K562 treated with DMSO at 1 percent for 48 hours (cell line): ENCODE data around the gene MEST. TPM values are rescaled to one million over a fixed set of nuclear protein-coding genes. Genes with fewer than 3 reads are reported as not detected.

Experiments used
- total RNA-seq: library from RNA; unstranded; fragments of 300-600 nt; gene quantifications from 2 replicates; pipeline ENCODE4 v1.2.3, GENCODE V29; 2022; ENCODE audit warnings: low replicate concordance; ENCODE audit errors: extremely low read depth

The MEST gene
- not detected in 2 replicates for total RNA-seq

GRCh38 chr7:130491841-130492522 is at the start of gene MEST:
Gene MEST, plus strand, starts transcription at chr7:130492085. Its CDS starts 229 bp downstream, at chr7:130492314.

Other genes starting within 250 kb of the MEST start
- not detected in 2 replicates for gene CPA2, start 225.2 kb upstream of the MEST start, total RNA-seq
- gene CPA4, start 198.9 kb upstream of the MEST start, total RNA-seq = not detected in 2 replicates
- gene CPA5, start 147.3 kb upstream of the MEST start, total RNA-seq = not detected in 2 replicates
- gene CPA1, start 111.6 kb upstream of the MEST start, total RNA-seq = not detected in 2 replicates
- gene CEP41, start 51.1 kb upstream of the MEST start, total RNA-seq = not detected in 2 replicates
- gene COPG2, start 176.7 kb downstream of the MEST start, total RNA-seq = not detected in 2 replicates
- not detected in 2 replicates for gene TSGA13, start 194.5 kb downstream of the MEST start, total RNA-seq
- gene KLF14, start 242.1 kb downstream of the MEST start, total RNA-seq = not detected in 2 replicates